ENCODE data around the gene SEMA3C. TPM values are rescaled to one million over a fixed set of nuclear protein-coding genes. Genes with fewer than 3 reads are reported as not detected.

Gene SEMA3C
- total RNA-seq, 2 experiments from 2014 or later: not detected

DNA sequence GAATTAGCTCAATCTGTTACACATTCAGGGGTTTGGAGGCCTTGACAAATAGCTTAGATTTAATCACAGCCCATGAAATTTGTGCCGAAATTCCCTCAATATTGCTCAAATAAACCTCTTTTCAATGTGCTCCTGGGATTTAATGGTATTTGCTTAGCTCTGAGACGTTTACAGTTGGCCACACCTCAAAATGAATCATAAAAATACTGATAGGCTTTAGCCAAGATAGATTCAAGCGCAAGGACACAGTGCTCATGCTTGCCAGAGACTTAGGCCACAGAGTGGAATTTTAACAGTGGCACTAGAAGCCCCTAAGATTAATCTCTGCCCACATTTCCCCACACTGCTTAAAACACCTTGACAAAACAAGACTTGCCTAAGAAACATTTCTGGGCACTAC, 2.3 kb upstream of the SEMA3C start:
- POLR2A ChIA-PET: no interaction called here
- Mint-ChIP-seq H3K4me3 (no peak overlapping the region), H3K9me3 (no peaks in the 10 kb centered on the region), H3K36me3 (ENCODE audit: low read depth) (no peaks in the 10 kb centered on the region), H3K27me3 (peaks cover 55% of the 10 kb centered on the region), H3K4me1 (peaks cover 7% of the 10 kb centered on the region), H3K27ac (no peak overlapping the region)
- no peak for DNase-seq
- CTCF ChIA-PET: no interaction called here

DNA sequence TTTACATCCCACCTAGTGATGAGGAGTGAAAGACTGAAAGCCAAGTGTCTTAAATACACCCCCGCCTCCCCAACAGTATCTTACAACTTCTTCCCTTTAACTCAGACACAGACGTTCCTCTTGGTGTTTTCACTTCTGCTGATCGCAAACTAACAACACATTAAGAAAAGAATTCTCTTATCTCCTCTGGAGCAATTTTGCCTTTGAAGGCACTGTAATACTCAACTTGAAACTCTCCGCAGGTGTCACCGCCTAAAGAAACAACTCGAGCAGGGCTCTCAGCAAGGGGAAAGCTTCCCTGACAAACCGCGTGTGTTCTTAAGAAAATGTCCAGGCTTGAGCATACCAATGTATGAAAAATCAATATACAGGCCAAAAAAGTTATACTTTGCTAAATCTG, 452 bp downstream of the SEMA3C start:
- Mint-ChIP-seq H3K36me3 (ENCODE audit: low read depth) (no peaks in the 10 kb centered on the region), H3K4me3 (peak overlapping the region; percentile 17), H3K9me3 (no peaks in the 10 kb centered on the region), H3K27ac (no peak overlapping the region), H3K27me3 (peaks cover 50% of the 10 kb centered on the region), H3K4me1 (peaks cover 7% of the 10 kb centered on the region)
- no peak for DNase-seq
- CTCF ChIA-PET: interaction anchor here (1.0 kb wide), 1 partner anchor 8 kb away, joined by 4 read pairs; no protein-coding TSS in a partner anchor
- POLR2A ChIA-PET: no interaction called here

DNA sequence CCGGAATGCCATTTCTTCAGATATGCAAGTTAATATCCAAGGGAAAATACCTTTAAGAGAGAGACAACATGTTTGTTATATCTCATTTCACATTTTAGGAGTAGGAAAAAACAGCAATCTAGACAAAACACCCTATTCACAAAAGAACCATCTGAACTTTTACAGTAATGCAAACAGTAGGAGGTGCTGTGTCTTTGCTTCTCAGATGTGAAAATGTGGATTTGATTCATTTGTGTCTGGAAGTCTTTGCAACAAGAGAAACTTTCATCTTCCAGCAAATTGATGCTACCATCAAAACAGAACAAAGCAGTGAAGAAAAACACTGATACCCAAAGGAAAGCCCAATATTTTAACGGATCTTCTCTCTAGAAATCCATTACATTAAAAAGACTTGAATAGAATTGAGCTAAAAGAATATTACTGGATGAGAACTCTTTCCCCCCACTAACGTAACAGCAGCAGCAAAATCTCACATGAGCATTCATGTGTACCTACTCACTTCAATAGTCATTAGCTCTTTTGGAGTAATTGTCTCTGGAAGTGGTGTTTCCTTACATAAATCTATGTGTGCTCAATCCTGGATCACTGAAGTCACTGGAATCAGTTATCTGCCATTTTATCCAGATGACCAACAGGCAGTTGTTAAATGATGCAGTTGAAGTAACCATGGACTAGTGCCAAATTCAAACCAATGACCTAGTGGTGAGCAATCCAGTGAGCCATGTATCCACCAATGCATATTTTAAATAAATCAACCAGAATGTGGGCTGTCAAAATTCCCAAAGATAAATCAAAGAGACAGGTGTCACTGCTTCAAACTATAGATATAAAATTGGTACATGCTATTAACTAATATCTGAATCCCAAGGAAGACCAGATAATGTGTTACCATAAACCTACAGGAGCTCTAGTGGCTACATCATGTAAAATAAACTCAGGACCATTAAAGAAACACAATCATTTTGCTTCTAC, 1.8 kb downstream of the SEMA3C start:
- ChIA-PET POLR2A (no interaction called here), CTCF (no interaction called here)
- H3K4me1 Mint-ChIP-seq: peaks cover 7% of the 10 kb centered on the region
- H3K4me3 Mint-ChIP-seq: no peak overlapping the region
- no peak for DNase-seq
- H3K9me3 Mint-ChIP-seq: no peaks in the 10 kb centered on the region
- no peaks in the 10 kb centered on the region for H3K36me3 Mint-ChIP-seq (ENCODE audit: low read depth)
- peaks cover 45% of the 10 kb centered on the region for H3K27me3 Mint-ChIP-seq
- no peak overlapping the region for H3K27ac Mint-ChIP-seq

DNA sequence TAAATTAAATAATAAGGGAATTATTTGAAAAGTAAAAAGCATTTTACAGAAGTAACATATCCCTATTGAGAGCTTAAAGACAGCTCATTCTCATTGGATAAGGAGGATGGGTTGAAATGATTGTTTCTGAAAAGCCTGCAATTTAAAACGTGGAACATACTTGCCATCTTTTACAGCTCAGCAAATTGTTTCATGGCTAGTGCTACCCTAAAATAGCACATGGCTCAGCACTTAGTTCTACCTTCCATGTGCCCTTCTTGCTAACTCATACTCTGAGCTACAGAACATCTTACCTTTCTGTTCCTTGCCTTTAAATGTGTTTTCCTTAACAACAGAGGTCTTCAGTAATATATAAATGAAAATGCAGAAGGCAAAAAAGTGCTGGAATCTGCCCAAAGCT, 8.6 kb downstream of the SEMA3C start:
- Mint-ChIP-seq H3K27me3 (no peaks in the 10 kb centered on the region), H3K36me3 (ENCODE audit: low read depth) (no peaks in the 10 kb centered on the region), H3K27ac (no peak overlapping the region), H3K4me1 (no peaks in the 10 kb centered on the region), H3K4me3 (no peak overlapping the region), H3K9me3 (no peaks in the 10 kb centered on the region)
- no peak for DNase-seq
- ChIA-PET CTCF (interaction anchor here (0.7 to 1.5 kb wide), 2 partner anchors 8 to 14 kb away, joined by 4 to 5 read pairs; partner anchors contain the start of gene SEMA3C), POLR2A (no interaction called here)

DNA sequence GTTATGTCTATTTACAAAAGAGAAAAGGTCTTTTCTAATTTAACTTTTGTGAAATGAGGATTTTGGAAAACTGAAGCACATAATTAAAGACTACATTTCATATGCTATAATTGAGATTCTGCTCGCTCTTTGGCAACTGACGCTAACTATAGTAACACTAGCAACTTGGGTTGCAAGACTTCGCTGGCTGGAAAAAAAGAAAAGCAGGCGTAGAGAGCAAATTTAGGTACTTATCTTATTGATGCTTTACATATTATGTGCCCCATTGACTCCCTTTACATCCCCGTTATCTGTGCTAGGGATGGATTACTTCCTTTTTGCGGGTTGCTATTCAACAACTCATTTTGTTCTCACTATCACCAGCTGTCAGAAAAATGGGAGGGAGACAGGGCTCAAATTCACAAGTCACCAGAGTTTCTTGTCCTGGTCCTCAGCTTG, 10.5 kb downstream of the SEMA3C start:
- Mint-ChIP-seq H3K27ac (no peak overlapping the region), H3K36me3 (ENCODE audit: low read depth) (no peaks in the 10 kb centered on the region), H3K9me3 (no peaks in the 10 kb centered on the region), H3K4me3 (no peak overlapping the region), H3K27me3 (no peaks in the 10 kb centered on the region), H3K4me1 (no peaks in the 10 kb centered on the region)
- POLR2A ChIA-PET: no interaction called here
- no peak for DNase-seq
- CTCF ChIA-PET: no interaction called here

DNA sequence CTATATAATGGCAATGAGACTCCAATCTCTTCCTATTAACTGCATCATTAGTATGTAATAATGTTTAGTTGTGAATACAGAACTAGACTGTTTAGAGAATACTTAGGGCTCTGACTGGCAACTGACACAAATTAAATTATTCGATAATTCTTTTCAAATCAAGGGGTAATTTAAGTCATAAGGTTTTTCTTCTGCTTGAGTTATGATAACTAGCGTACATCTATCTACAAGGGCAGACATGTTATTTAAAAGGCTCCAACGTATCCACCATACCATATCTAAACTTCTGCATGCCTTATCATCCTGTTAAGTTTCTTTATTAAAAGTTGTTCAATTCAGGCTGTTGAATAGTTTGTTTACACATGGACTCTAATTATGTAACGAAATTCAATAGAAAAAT, 11.2 kb downstream of the SEMA3C start:
- Mint-ChIP-seq H3K4me1 (no peaks in the 10 kb centered on the region), H3K27me3 (no peaks in the 10 kb centered on the region), H3K4me3 (no peak overlapping the region), H3K36me3 (ENCODE audit: low read depth) (no peaks in the 10 kb centered on the region), H3K9me3 (no peaks in the 10 kb centered on the region), H3K27ac (no peak overlapping the region)
- no peak for DNase-seq
- ChIA-PET POLR2A (no interaction called here), CTCF (no interaction called here)

DNA sequence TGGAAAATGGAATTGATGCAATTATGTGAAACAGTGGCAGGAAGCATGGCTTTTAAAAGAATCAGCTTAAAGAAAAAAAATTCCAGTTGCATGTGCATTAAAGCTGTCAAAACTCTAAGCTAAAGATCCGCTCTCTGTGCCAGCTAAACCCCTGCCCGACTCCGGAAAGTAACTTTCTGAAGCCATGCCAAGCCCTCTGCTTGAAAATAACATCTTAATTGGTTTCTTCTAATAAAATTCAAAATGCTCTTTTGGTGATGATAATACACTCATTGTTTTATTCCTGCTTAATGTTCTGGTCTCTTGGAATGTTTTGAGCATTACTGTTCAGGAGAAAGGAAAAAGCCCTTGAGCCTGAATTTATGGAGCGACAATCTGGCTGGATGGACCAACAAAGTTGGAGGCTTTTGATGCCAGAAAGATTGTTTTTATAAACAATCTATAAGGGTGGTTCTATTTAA, 11.7 kb downstream of the SEMA3C start:
- no peaks in the 10 kb centered on the region for H3K4me1 Mint-ChIP-seq
- POLR2A ChIA-PET: no interaction called here
- no peaks in the 10 kb centered on the region for H3K27me3 Mint-ChIP-seq
- no peaks in the 10 kb centered on the region for H3K9me3 Mint-ChIP-seq
- no peak for DNase-seq
- H3K36me3 Mint-ChIP-seq (ENCODE audit: low read depth): no peaks in the 10 kb centered on the region
- no peak overlapping the region for H3K4me3 Mint-ChIP-seq
- CTCF ChIA-PET: no interaction called here
- no peak overlapping the region for H3K27ac Mint-ChIP-seq

DNA sequence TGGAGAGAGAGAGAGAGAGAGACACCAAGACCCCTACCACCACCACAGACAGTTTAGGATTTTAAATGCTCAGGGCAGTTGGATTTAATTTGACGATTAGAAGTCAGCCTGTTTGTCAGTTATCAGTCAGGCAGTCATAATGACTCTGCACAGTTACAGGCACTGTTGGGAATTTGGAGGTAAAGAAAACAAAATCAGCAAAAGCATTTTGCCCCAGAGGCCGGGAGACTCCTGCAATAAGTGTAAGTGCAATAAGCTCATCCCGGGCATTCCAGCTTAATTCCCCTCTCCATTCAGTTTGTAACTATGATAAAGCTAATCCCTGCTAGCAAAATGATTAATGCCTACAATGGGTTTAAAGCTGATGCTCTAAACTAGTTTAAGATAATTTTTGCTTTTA, 13.5 kb downstream of the SEMA3C start:
- CTCF ChIA-PET: interaction anchor here (1.3 kb wide), 1 partner anchor 18 kb away, joined by 3 read pairs; no protein-coding TSS in a partner anchor
- Mint-ChIP-seq H3K27me3 (no peaks in the 10 kb centered on the region), H3K4me1 (no peaks in the 10 kb centered on the region), H3K9me3 (no peaks in the 10 kb centered on the region), H3K36me3 (ENCODE audit: low read depth) (no peaks in the 10 kb centered on the region), H3K4me3 (no peak overlapping the region), H3K27ac (no peak overlapping the region)
- no peak for DNase-seq
- POLR2A ChIA-PET: no interaction called here

DNA sequence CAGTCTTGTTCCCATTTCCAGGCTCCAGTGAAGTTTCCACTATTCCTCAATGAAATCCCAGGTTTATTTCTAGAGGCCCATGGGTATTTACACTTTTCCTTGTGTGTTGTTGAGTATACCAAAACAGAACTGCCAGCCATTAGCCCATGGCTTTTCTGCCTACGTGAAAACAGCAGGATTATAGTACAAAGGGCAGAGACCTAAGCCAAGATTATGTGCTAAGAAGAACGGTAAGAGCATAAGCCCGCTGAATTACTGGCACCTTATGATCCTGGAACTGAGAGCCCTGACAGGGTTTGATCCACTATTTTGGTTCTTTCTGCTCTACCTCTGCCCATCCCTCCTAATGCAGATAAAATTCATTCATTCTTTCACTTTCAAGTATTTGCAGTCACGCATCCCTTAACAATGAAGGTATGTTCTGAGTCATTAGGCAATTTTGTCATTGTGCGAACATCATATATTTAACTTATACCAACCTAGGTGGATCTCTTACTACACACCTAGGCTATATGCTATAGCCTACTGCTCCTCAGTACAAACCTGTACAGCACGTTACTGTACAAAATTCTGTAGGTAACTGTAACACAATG, 16.0 kb downstream of the SEMA3C start:
- no peaks in the 10 kb centered on the region for H3K9me3 Mint-ChIP-seq
- CTCF ChIA-PET: no interaction called here

DNA sequence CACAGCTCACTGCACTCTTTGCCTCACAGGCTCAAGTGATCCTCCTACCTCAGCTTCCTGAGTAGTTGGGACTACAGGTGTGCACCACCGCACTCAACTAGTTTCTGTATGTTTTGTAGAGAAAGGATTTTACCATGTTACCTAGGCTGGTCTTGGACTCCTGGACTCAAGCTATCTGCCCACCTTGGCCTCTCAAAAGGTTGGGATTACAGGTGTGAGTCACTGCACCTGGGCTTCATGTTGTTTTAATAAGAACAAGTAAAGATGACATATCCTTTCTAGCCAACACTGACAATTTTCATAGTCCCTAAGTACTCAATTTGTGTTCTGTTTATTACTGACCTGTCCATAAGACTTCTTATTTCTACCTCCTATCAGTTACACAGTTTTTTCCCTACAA, 16.8 kb downstream of the SEMA3C start:
- Mint-ChIP-seq H3K27me3 (no peaks in the 10 kb centered on the region), H3K9me3 (no peaks in the 10 kb centered on the region), H3K4me1 (no peaks in the 10 kb centered on the region), H3K36me3 (ENCODE audit: low read depth) (no peaks in the 10 kb centered on the region), H3K27ac (no peak overlapping the region), H3K4me3 (no peak overlapping the region)
- CTCF ChIA-PET: no interaction called here
- POLR2A ChIA-PET: no interaction called here
- no peak for DNase-seq

More for the DNA sequence above, 16.0 kb downstream of the SEMA3C start:
- no peak for DNase-seq
- Mint-ChIP-seq H3K4me3 (no peak overlapping the region), H3K27ac (no peak overlapping the region), H3K36me3 (ENCODE audit: low read depth) (no peaks in the 10 kb centered on the region), H3K4me1 (no peaks in the 10 kb centered on the region), H3K27me3 (no peaks in the 10 kb centered on the region)
- POLR2A ChIA-PET: no interaction called here

DNA sequence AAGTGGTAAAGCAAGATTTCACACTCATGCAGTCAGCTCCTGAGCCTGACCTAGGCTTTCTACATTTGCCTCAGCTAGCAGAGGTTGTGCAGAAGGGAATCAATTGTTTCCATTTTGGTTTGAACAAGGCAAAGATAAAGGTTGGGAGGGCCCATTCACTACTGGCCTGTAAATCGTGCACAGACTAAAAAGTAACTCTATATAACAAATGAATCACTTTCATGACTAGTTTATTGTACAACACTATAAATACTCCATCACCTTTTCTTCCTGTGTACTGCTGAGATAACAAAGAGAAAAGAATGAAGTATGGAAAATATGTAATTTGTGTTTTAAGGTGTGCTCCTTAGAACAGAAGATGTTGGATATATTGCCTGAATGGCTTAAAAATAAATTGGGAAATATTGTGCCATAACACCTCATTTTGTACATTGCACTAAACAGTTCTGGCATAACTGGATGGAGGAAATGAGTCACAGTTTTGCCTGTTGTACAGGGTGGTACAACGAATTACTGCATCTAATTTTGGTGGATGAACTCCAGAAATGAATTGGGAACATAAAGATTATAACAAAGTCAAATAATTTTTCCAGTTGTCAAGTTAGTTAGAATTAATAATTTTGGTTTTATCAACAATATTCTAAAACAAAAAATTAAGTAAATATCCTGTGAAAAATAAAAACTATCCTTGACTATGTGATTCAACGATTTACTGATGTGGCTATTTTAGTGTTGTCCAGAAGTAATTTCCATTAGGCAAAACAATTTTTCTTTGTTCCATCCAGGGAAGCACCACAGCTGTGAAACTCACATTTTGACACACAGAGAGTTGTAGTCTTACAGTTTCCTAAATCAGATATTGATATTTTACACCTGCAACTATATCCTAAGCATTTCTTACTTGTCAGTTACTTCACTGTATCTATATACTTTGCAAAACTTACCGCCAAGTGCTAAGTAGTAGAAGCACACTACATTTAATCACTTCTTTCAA, 18.0 kb downstream of the SEMA3C start:
- DNase-seq: no peak
- Mint-ChIP-seq H3K27me3 (no peaks in the 10 kb centered on the region), H3K36me3 (ENCODE audit: low read depth) (no peaks in the 10 kb centered on the region), H3K9me3 (no peaks in the 10 kb centered on the region), H3K4me1 (no peaks in the 10 kb centered on the region), H3K27ac (no peak overlapping the region), H3K4me3 (no peak overlapping the region)
- POLR2A ChIA-PET: no interaction called here
- CTCF ChIA-PET: no interaction called here

DNA sequence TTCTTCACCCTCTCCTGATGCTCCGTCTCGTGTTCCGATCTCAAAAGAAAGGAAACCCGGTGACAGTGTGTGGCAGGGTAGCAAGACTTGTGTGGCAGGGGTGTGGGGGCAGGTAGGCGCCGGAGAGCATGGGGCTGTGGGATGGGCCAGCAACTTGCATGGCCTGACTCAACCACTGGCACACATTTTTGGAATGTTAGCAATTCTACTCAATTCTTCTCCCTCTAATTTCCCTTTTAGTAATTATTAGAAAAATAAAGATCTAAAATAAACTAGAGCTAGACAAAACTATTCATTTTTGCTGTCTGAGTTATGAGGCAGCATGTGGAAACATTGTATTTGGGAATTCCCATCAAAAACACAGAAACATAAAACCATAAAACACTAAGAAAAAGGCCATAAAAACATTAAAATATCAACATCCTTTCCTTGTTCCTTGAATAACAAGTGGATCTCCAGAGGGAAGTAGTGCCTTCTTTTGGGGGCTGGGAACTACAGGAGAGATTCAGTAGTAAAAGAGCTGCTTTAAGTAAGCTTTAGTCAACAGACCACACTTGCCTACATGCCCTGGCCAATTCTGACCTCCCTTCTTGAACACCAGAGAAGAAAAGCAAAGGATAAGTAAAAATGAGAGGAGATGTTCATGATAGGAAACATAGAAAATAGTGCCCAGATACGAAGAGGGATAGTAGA, 21.8 kb downstream of the SEMA3C start:
- ChIA-PET CTCF (no interaction called here), POLR2A (no interaction called here)
- H3K9me3 Mint-ChIP-seq: no peaks in the 10 kb centered on the region
- no peaks in the 10 kb centered on the region for H3K4me1 Mint-ChIP-seq
- H3K36me3 Mint-ChIP-seq (ENCODE audit: low read depth): no peaks in the 10 kb centered on the region
- no peak overlapping the region for H3K4me3 Mint-ChIP-seq
- DNase-seq: no peak
- no peaks in the 10 kb centered on the region for H3K27me3 Mint-ChIP-seq
- no peak overlapping the region for H3K27ac Mint-ChIP-seq

Data from activated CD4-positive, alpha-beta T cell treated with anti-CD3 and anti-CD28 coated beads, Interleukin-2, amount 10 ng/mL, durations not matched to agents 7 days and 5 days (primary cell).